Cardiac fibroblast (primary cell): ENCODE data around the gene KLHL6.

ENCODE experiments used
- DNase-seq, 2 donors: peaks; one replicate each; pipeline versions ENCODE4 v3.0.0 to v3.0.0-alpha.2; 2010; ENCODE audit warnings: low read depth in 2 of 2
- H3K4me3 ChIP-seq, 2 donors: replicated peaks in 1 of 2; 1 replicate in 1 of 2; 2 replicates in 1 of 2; pipeline ENCODE4 v1.5.1; 2011; ENCODE audit warnings: low read depth in 2 of 2, low read length in 2 of 2, mild to moderate bottlenecking in 2 of 2, moderate library complexity in 1 of 2
- CTCF ChIP-seq: IDR thresholded peaks from one replicate; pipeline ENCODE4 v1.5.1; 2011; ENCODE audit warnings: low read depth, mild to moderate bottlenecking, low read length, inconsistent platforms

Gene KLHL6

GRCh38 chr3:183551930-183552329 is 3.6 kb downstream of the KLHL6 start:
- no peak for TF ChIP-seq CTCF
- no peak overlapping the region for H3K4me3 ChIP-seq
- DNase-seq = no peak

GRCh38 chr3:183548262-183548769 is 7.2 kb downstream of the KLHL6 start:
- DNase-seq = peak; percentile 66 to 88
- no peak overlapping the region for H3K4me3 ChIP-seq
- TF ChIP-seq CTCF = no peak

GRCh38 chr3:183546625-183547024 is 8.9 kb downstream of the KLHL6 start:
- DNase-seq = no peak
- TF ChIP-seq CTCF = no peak
- no peak overlapping the region for H3K4me3 ChIP-seq

- no peak for DNase-seq
- TF ChIP-seq CTCF = no peak
- H3K4me3 ChIP-seq = no peak overlapping the region
These were observed 9.8 kb downstream of the KLHL6 start for GRCh38 chr3:183545708-183546107.

GRCh38 chr3:183542355-183542754 is 13.2 kb downstream of the KLHL6 start:
- no peak for TF ChIP-seq CTCF
- DNase-seq = no peak
- no peak overlapping the region for H3K4me3 ChIP-seq

GRCh38 chr3:183541738-183542137 is 13.8 kb downstream of the KLHL6 start:
- no peak overlapping the region for H3K4me3 ChIP-seq
- no peak for DNase-seq
- no peak for TF ChIP-seq CTCF

GRCh38 chr3:183541235-183541655 is 14.3 kb downstream of the KLHL6 start:
- DNase-seq = no peak
- no peak overlapping the region for H3K4me3 ChIP-seq
- no peak for TF ChIP-seq CTCF
